ENCODE data around the gene THAP4.

- TF ChIP-seq POLR2AphosphoS5 (IDR thresholded peaks at IDR 0.05; ENCODE audit: borderline replicate concordance, low read depth, low read length) (no peak), EZH2 (IDR thresholded peaks at IDR 0.05) (no peak)
Measured at GRCh38 chr2:241538838-241539615, 97.9 kb downstream of the THAP4 start.

Measured in SK-N-MC (cell line).